ENCODE measurements around the gene A2ML1. TPM values are rescaled to one million over a fixed set of nuclear protein-coding genes. Genes with fewer than 3 reads are reported as not detected.
"Not testable (repeated sequence)": the region's sequence is repeated elsewhere in the genome, so short reads cannot be mapped to it uniquely, and the experiment has no call there.

The A2ML1 gene
- total RNA-seq, 1 donor from 2014 or later = 0.19 TPM

DNA sequence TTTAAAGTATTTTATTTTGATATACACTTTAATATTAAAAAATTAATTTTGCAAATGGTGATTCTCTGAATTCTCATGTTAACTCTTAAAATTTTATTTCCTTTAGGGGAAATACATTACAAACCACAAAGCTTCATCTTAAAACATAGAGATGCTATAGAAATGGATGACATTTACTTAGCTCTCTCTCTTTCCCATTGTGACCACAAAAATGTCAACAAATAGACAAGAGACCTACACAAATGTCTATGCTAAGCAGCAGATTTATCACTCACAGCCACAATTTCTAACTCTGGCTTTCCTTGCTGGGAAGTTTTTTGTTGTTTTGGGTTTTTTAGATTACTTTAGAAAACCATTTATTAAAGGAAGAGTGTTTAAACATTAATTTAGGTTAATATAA, 72.0 kb downstream of the A2ML1 start:
- Mint-ChIP-seq H3K4me1 (ENCODE audit: low read depth) (peaks cover 4% of the 10 kb centered on the region), H3K27me3 (peaks cover 3% of the 10 kb centered on the region), H3K27ac (no peak overlapping the region), H3K4me3 (ENCODE audit: low read depth) (no peak overlapping the region), H3K36me3 (ENCODE audit: insufficient read depth) (no peaks in the 10 kb centered on the region), H3K9me3 (ENCODE audit: low read depth) (peaks cover 3% of the 10 kb centered on the region)
- DNase-seq (ENCODE audit: low spot score, unreplicated experiment) = no peak
- TF ChIP-seq, protein P1, sequence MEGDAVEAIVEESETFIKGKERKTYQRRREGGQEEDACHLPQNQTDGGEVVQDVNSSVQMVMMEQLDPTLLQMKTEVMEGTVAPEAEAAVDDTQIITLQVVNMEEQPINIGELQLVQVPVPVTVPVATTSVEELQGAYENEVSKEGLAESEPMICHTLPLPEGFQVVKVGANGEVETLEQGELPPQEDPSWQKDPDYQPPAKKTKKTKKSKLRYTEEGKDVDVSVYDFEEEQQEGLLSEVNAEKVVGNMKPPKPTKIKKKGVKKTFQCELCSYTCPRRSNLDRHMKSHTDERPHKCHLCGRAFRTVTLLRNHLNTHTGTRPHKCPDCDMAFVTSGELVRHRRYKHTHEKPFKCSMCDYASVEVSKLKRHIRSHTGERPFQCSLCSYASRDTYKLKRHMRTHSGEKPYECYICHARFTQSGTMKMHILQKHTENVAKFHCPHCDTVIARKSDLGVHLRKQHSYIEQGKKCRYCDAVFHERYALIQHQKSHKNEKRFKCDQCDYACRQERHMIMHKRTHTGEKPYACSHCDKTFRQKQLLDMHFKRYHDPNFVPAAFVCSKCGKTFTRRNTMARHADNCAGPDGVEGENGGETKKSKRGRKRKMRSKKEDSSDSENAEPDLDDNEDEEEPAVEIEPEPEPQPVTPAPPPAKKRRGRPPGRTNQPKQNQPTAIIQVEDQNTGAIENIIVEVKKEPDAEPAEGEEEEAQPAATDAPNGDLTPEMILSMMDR (IDR thresholded peaks at IDR 0.05; ENCODE audit: unreplicated experiment) = no peak

GRCh38 chr12:8894986-8895385, 72.6 kb downstream of the A2ML1 start:
- no peaks in the 10 kb centered on the region for H3K36me3 Mint-ChIP-seq (ENCODE audit: insufficient read depth)
- H3K27ac Mint-ChIP-seq = no peak overlapping the region
- peaks cover 4% of the 10 kb centered on the region for H3K4me1 Mint-ChIP-seq (ENCODE audit: low read depth)
- H3K4me3 Mint-ChIP-seq (ENCODE audit: low read depth) = no peak overlapping the region
- H3K9me3 Mint-ChIP-seq (ENCODE audit: low read depth) = peaks cover 3% of the 10 kb centered on the region
- DNase-seq (ENCODE audit: low spot score, unreplicated experiment) = no peak
- TF ChIP-seq, protein P1 (IDR thresholded peaks at IDR 0.05; ENCODE audit: unreplicated experiment) = no peak
- H3K27me3 Mint-ChIP-seq = peaks cover 3% of the 10 kb centered on the region

DNA sequence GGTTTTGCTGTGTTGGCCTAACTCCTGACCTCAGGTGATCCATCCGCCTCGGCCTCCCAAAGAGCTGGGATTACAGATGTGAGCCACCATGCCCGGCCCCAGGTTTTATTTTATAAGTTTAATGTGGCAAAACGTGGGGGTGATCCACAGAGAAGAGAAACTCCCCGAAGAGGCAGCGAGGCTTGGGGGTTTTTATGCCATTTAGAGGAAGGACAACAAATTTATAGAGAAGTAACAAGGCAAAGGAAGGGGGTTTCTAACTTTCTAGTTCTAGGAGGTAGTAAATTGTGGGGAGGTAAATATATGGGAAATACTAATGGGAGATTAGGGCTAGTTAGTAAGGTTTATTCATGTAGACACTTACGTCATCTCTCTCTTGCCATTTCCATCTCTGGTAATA, 74.7 kb downstream of the A2ML1 start:
- Mint-ChIP-seq H3K4me3 (ENCODE audit: low read depth) (no peak overlapping the region), H3K36me3 (ENCODE audit: insufficient read depth) (no peaks in the 10 kb centered on the region), H3K27me3 (peaks cover 3% of the 10 kb centered on the region), H3K4me1 (ENCODE audit: low read depth) (no peaks in the 10 kb centered on the region), H3K27ac (no peak overlapping the region), H3K9me3 (ENCODE audit: low read depth) (peaks cover 3% of the 10 kb centered on the region)
- DNase-seq (ENCODE audit: low spot score, unreplicated experiment) = no peak
- TF ChIP-seq, protein P1 (IDR thresholded peaks at IDR 0.05; ENCODE audit: unreplicated experiment) = no peak

- H3K27ac Mint-ChIP-seq = no peak overlapping the region
- H3K9me3 Mint-ChIP-seq (ENCODE audit: low read depth) = peaks cover 3% of the 10 kb centered on the region
Measured at GRCh38 chr12:8899830-8900229, 77.4 kb downstream of the A2ML1 start.

DNA sequence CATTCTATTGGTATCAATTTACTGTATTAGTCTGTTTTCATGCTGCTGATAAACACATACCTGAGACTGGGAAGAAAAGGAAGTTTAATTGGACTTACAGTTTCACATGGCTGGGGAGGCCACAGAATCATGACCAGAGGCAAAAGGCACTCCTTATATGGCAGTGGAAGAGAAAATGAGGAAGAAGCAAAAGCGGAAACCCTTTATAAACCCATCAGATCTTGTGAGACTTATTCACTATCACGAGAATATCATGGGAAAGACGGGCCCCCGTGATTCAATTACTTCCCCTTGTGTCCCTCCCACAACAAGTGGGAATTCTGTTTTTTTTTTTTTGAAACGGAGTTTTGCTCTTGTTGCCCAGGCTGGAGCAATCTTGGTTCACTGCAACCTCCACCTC, 80.3 kb downstream of the A2ML1 start:
- H3K4me1 Mint-ChIP-seq (ENCODE audit: low read depth); DNase-seq (ENCODE audit: low spot score, unreplicated experiment); H3K27ac Mint-ChIP-seq; H3K36me3 Mint-ChIP-seq (ENCODE audit: insufficient read depth); H3K9me3 Mint-ChIP-seq (ENCODE audit: low read depth); H3K27me3 Mint-ChIP-seq; H3K4me3 Mint-ChIP-seq (ENCODE audit: low read depth): not testable (repeated sequence)

More at GRCh38 chr12:8899830-8900229, 77.4 kb downstream of the A2ML1 start:
- no peaks in the 10 kb centered on the region for H3K4me1 Mint-ChIP-seq (ENCODE audit: low read depth)
- H3K27me3 Mint-ChIP-seq = peaks cover 3% of the 10 kb centered on the region
- TF ChIP-seq, protein P1 (IDR thresholded peaks at IDR 0.05; ENCODE audit: unreplicated experiment) = no peak
- no peak for DNase-seq (ENCODE audit: low spot score, unreplicated experiment)
- no peak overlapping the region for H3K4me3 Mint-ChIP-seq (ENCODE audit: low read depth)
- no peaks in the 10 kb centered on the region for H3K36me3 Mint-ChIP-seq (ENCODE audit: insufficient read depth)

DNA sequence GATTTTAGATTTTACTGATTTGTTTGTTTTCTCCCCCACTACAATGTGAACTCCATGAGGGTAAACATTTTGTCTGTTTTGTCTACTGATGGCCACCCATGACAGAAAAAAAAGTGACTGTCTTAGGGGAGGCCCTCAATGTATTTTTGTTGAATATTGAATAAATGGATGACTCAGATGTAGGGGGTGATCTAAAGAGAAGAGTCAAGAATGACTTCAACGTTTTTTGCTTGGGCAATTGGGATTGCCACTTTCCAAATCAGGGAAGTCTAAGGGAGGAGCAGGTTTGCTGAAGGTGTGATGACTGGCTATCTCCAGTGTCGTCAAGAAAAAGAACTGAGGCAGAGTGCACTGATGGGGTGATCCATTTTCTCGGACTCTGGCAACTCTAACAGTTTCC, 81.2 kb downstream of the A2ML1 start:
- Mint-ChIP-seq H3K4me1 (ENCODE audit: low read depth) (peaks cover 2% of the 10 kb centered on the region), H3K27me3 (peaks cover 3% of the 10 kb centered on the region), H3K9me3 (ENCODE audit: low read depth) (no peaks in the 10 kb centered on the region), H3K36me3 (ENCODE audit: insufficient read depth) (no peaks in the 10 kb centered on the region), H3K27ac (no peak overlapping the region), H3K4me3 (ENCODE audit: low read depth) (no peak overlapping the region)
- DNase-seq (ENCODE audit: low spot score, unreplicated experiment) = no peak
- TF ChIP-seq, protein P1 (IDR thresholded peaks at IDR 0.05; ENCODE audit: unreplicated experiment) = no peak

All from progenitor cell of endocrine pancreas (in vitro differentiated cells).